HepG2 (cell line): Measurements from ENCODE around the gene OR52E2. TPM values are rescaled to one million over a fixed set of nuclear protein-coding genes. Genes with fewer than 3 reads are reported as not detected.

Experiments used
- ATAC-seq: fragments of 200-7000 bp; cut with Tn5 transposase; 3 replicates; pipeline ENCODE4 v1.9.1; 2020; ENCODE audit warnings: mild to moderate bottlenecking, moderate library complexity
- BruUV-seq: library from RNA; stranded (reverse); fragments of 400-500 nt; replicated peaks from 2 replicates; lab custom pipeline; 2021; lab: Mats Ljungman, UMichigan
- CTCF ChIA-PET: fragments of 300-600 bp; formaldehyde crosslinking; extraction: SDS; loops from one replicate; lab custom pipeline; 2021; ENCODE audit warnings: low total read pairs, inconsistent platforms, low intra/inter-chr PET ratio; lab: Yijun Ruan, JAX
- POLR2A ChIA-PET: fragments of 350-600 bp; sonication (Branson Sonifier 250); formaldehyde crosslinking; loops from one replicate; lab custom pipeline; 2020; ENCODE audit warnings: antibody characterized with exemption, inconsistent platforms; lab: Yijun Ruan, JAX
- DNase-seq: peaks from one replicate; pipeline ENCODE4 v3.0.0-alpha.2; 2015; ENCODE audit warnings: low spot score
- FAIRE-seq: peaks from 3 replicates; lab custom pipeline; 2011; peaks lifted over from hg19 to GRCh38; lab: Jason Lieb, UNC
- H2AFZ ChIP-seq: one replicate; pipeline ENCODE4 v1.6.1; 2011; ENCODE audit warnings: low read length, inconsistent platforms
- H3K27ac ChIP-seq: fragments of 300-600 bp; 3 replicates; pipeline ENCODE4 v1.8.0; 2011; ENCODE audit warnings: mixed run types, mild to moderate bottlenecking, mixed read lengths, low read length, inconsistent platforms; ENCODE audit not compliant: insufficient read depth; ENCODE audit errors: extremely low read length
- H3K27me3 ChIP-seq, 2 experiments: fragments of 200-600 bp in 1 of 2; 2 replicates in 1 of 2; 3 replicates in 1 of 2; pipeline versions ENCODE4 v1.6.0 to v1.8.0; 2011; ENCODE audit warnings: low read length in 2 of 2, mild to moderate bottlenecking in 2 of 2, moderate library complexity in 2 of 2, inconsistent platforms in 1 of 2; ENCODE audit not compliant: insufficient read depth in 2 of 2, control insufficient read depth in 1 of 2
- H3K36me3 ChIP-seq, 2 experiments: fragments of 200-600 bp in 1 of 2; replicated peaks in 1 of 2; 2 replicates in 1 of 2; 3 replicates in 1 of 2; pipeline versions ENCODE4 v1.5.1 to v1.8.0; 2011; ENCODE audit warnings: low read length in 2 of 2, inconsistent platforms in 1 of 2; ENCODE audit not compliant: insufficient read depth in 2 of 2, control insufficient read depth in 1 of 2
- H3K4me1 ChIP-seq: 2 replicates; pipeline ENCODE4 v1.5.1; 2012; ENCODE audit warnings: low read length, inconsistent platforms; ENCODE audit not compliant: insufficient read depth
- H3K4me2 ChIP-seq: 2 replicates; pipeline ENCODE4 v1.6.0; 2011; ENCODE audit warnings: low read depth, low read length, inconsistent platforms
- H3K4me3 ChIP-seq, 3 experiments: fragments of 200-600 bp in 1 of 3; sonication (generic), shearing (Covaris generic) in 1 of 3; replicated peaks in 1 of 3; 2 replicates each; pipeline ENCODE4 v1.5.1; 2011 to 2016; ENCODE audit warnings: low read length in 3 of 3, inconsistent platforms in 2 of 3, low read depth in 2 of 3, mild to moderate bottlenecking in 2 of 3, control low read depth in 1 of 3, mixed read lengths in 1 of 3; ENCODE audit not compliant: insufficient read depth in 1 of 3
- H3K79me2 ChIP-seq: one replicate; pipeline ENCODE4 v1.6.1; 2011; ENCODE audit warnings: low read length, inconsistent platforms; ENCODE audit not compliant: insufficient read depth
- H3K9ac ChIP-seq: 2 replicates; pipeline ENCODE4 v1.6.0; 2011; ENCODE audit warnings: mild to moderate bottlenecking, low read depth, low read length, inconsistent platforms; ENCODE audit not compliant: insufficient read depth
- H3K9me3 ChIP-seq: 2 replicates; pipeline ENCODE4 v1.5.1; 2012; ENCODE audit warnings: mild to moderate bottlenecking, low read length
- H4K20me1 ChIP-seq: 2 replicates; pipeline ENCODE4 v1.6.0; 2011; ENCODE audit warnings: inconsistent platforms, mild to moderate bottlenecking, low read length, moderate library complexity; ENCODE audit not compliant: insufficient read depth
- BATF2 ChIP-seq: sonication (generic); formaldehyde crosslinking; IDR thresholded peaks from 2 replicates; pipeline ENCODE4 v1.8.0; 2022; ENCODE audit warnings: mild to moderate bottlenecking, missing genetic modification reagents, moderate library complexity
- CENPX ChIP-seq: sonication (generic); formaldehyde crosslinking; IDR thresholded peaks from 2 replicates; pipeline ENCODE4 v1.9.0; 2021; ENCODE audit warnings: mild to moderate bottlenecking, missing genetic modification reagents, moderate library complexity
- FOXP1 ChIP-seq, 2 experiments: fragments of 450-650 bp in 1 of 2; IDR thresholded peaks; 2 replicates each; pipeline ENCODE4 v1.6.1; 2017 to 2018; ENCODE audit warnings: antibody characterized with exemption in 1 of 2
- GABPA ChIP-seq, 2 experiments: IDR thresholded peaks; 2 replicates each; pipeline ENCODE4 v1.6.1; 2011 to 2016; ENCODE audit warnings: low read depth in 2 of 2, low read length in 1 of 2, missing biosample characterization in 1 of 2, missing genetic modification characterization in 1 of 2
- GZF1 ChIP-seq: sonication (generic); formaldehyde crosslinking; IDR thresholded peaks from 2 replicates; pipeline ENCODE4 v1.5.1; 2020; ENCODE audit warnings: mild to moderate bottlenecking, missing genetic modification reagents
- HDAC1 ChIP-seq: sonication (generic); formaldehyde crosslinking; IDR thresholded peaks from 2 replicates; pipeline ENCODE4 v1.5.1; 2020; ENCODE audit warnings: mild to moderate bottlenecking, missing genetic modification reagents
- IRF1 ChIP-seq: sonication (generic); formaldehyde crosslinking; IDR thresholded peaks from 2 replicates; pipeline ENCODE4 v1.4.0; 2020; ENCODE audit warnings: low read depth, mild to moderate bottlenecking, missing genetic modification reagents
- MIXL1 ChIP-seq: IDR thresholded peaks from 2 replicates; pipeline ENCODE4 v1.6.1; 2016
- NFKB2 ChIP-seq: sonication (generic); formaldehyde crosslinking; IDR thresholded peaks from 2 replicates; pipeline ENCODE4 v1.4.0; 2020; ENCODE audit warnings: missing genetic modification reagents, borderline replicate concordance
- NFYC ChIP-seq: IDR thresholded peaks from 2 replicates; pipeline ENCODE4 v1.6.1; 2016; ENCODE audit warnings: missing genetic modification reagents, missing compliant biosample characterization
- RFX1 ChIP-seq: fragments of 450-650 bp; IDR thresholded peaks from 2 replicates; pipeline ENCODE4 v1.6.1; 2017
- SMAD1 ChIP-seq: sonication (generic); formaldehyde crosslinking; IDR thresholded peaks from 2 replicates; pipeline ENCODE4 v1.4.0; 2020; ENCODE audit warnings: missing genetic modification reagents, low read depth, mild to moderate bottlenecking, borderline replicate concordance
- ZFP36 ChIP-seq: fragments of 150-350 bp; IDR thresholded peaks from 2 replicates; pipeline ENCODE4 v1.6.1; 2018; ENCODE audit warnings: borderline replicate concordance, low read length, low read depth; ENCODE audit not compliant: partially characterized antibody
- ZNF678 ChIP-seq: sonication (generic); formaldehyde crosslinking; IDR thresholded peaks from 2 replicates; pipeline ENCODE4 v1.4.0; 2020; ENCODE audit warnings: mild to moderate bottlenecking, missing genetic modification reagents
- WGBS: methylation state at CpG from one replicate; pipeline ENCODE4 v1.1.6; 2017; ENCODE audit warnings: low lambda C conversion rate; 5-methylcytosine and 5-hydroxymethylcytosine counted together
- in situ Hi-C: cut with HindIII; loops from 2 replicates; pipeline ENCODE4 v1.10.0; 2017; ENCODE audit warnings: low pct_unique_long_range_greater_than_20kb; ENCODE audit not compliant: extremely low pct_ligation_motif_present
- intact Hi-C: fragments of 100-400 bp; cut with micrococcal nuclease; formaldehyde crosslinking; loops from one replicate; pipeline ENCODE4 v1.10.0; 2022; ENCODE audit not compliant: unreplicated experiment
- polyA plus RNA-seq, 8 experiments: library from polyadenylated mRNA; depleted of rRNA in 3 of 8; stranded (reverse) in 7 of 8; unstranded in 1 of 8; fragments of >200 nt; fragmentation: Illumina TruSeq in 4 of 8; extraction: Trizol in 4 of 8; gene quantifications; 2 replicates each; pipeline versions ENCODE4 v1.2.1 to v1.2.3, GENCODE V29; 2011 to 2016; ENCODE audit warnings: low read depth in 4 of 8, missing spikeins in 1 of 8, mixed read lengths in 1 of 8; ENCODE audit not compliant: insufficient read depth in 1 of 8
- total RNA-seq, 5 experiments: library from RNA; depleted of rRNA; stranded (reverse); fragments of >200 nt; fragmentation: Illumina TruSeq; extraction: Trizol; gene quantifications; 2 replicates each; pipeline ENCODE4 v1.2.3, GENCODE V29; 2016; ENCODE audit warnings: low read depth in 1 of 5
- TF ChIP-seq, protein P1 (sequence below): sonication (generic); formaldehyde crosslinking; IDR thresholded peaks from 2 replicates; pipeline ENCODE4 v1.4.0; 2020; ENCODE audit warnings: missing genetic modification reagents, borderline replicate concordance
- TF ChIP-seq, protein P2 (sequence below): sonication (generic); formaldehyde crosslinking; IDR thresholded peaks from 2 replicates; pipeline ENCODE4 v1.4.0; 2020; ENCODE audit warnings: missing genetic modification reagents

The OR52E2 gene
- total and polyA plus RNA-seq, 2 of the 13 experiments (the other 11 are each of a cell fraction or from before 2014, with no cell fraction given) = not detected

- FAIRE-seq = no peak
- no peaks in the 10 kb centered on the region for H3K79me2 ChIP-seq
Observed at GRCh38 chr11:5042091-5042490, 17.3 kb downstream of the OR52E2 start.

More at GRCh38 chr11:5042091-5042490, 17.3 kb downstream of the OR52E2 start:
- no TSS peak for BruUV-seq
- ATAC-seq (no peak), DNase-seq (no peak)
- intact Hi-C loops (no loop called here), in situ Hi-C loops (no loop called here)
- TF ChIP-seq ZFP36 = no peak
- no peak for TF ChIP-seq IRF1
- TF ChIP-seq, protein P1, sequence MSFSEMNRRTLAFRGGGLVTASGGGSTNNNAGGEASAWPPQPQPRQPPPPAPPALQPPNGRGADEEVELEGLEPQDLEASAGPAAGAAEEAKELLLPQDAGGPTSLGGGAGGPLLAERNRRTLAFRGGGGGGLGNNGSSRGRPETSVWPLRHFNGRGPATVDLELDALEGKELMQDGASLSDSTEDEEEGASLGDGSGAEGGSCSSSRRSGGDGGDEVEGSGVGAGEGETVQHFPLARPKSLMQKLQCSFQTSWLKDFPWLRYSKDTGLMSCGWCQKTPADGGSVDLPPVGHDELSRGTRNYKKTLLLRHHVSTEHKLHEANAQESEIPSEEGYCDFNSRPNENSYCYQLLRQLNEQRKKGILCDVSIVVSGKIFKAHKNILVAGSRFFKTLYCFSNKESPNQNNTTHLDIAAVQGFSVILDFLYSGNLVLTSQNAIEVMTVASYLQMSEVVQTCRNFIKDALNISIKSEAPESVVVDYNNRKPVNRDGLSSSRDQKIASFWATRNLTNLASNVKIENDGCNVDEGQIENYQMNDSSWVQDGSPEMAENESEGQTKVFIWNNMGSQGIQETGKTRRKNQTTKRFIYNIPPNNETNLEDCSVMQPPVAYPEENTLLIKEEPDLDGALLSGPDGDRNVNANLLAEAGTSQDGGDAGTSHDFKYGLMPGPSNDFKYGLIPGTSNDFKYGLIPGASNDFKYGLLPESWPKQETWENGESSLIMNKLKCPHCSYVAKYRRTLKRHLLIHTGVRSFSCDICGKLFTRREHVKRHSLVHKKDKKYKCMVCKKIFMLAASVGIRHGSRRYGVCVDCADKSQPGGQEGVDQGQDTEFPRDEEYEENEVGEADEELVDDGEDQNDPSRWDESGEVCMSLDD (CRISPR knock-in tag) = no peak
- TF ChIP-seq GZF1 = no peak
- TF ChIP-seq NFYC = no peak
- TF ChIP-seq ZNF678 (CRISPR knock-in tag) = no peak
- TF ChIP-seq RFX1 = no peak
- TF ChIP-seq CENPX = no peak
- TF ChIP-seq MIXL1 (CRISPR knock-in tag) = no peak
- no peak for TF ChIP-seq HDAC1 (CRISPR knock-in tag)
- TF ChIP-seq, protein P2, sequence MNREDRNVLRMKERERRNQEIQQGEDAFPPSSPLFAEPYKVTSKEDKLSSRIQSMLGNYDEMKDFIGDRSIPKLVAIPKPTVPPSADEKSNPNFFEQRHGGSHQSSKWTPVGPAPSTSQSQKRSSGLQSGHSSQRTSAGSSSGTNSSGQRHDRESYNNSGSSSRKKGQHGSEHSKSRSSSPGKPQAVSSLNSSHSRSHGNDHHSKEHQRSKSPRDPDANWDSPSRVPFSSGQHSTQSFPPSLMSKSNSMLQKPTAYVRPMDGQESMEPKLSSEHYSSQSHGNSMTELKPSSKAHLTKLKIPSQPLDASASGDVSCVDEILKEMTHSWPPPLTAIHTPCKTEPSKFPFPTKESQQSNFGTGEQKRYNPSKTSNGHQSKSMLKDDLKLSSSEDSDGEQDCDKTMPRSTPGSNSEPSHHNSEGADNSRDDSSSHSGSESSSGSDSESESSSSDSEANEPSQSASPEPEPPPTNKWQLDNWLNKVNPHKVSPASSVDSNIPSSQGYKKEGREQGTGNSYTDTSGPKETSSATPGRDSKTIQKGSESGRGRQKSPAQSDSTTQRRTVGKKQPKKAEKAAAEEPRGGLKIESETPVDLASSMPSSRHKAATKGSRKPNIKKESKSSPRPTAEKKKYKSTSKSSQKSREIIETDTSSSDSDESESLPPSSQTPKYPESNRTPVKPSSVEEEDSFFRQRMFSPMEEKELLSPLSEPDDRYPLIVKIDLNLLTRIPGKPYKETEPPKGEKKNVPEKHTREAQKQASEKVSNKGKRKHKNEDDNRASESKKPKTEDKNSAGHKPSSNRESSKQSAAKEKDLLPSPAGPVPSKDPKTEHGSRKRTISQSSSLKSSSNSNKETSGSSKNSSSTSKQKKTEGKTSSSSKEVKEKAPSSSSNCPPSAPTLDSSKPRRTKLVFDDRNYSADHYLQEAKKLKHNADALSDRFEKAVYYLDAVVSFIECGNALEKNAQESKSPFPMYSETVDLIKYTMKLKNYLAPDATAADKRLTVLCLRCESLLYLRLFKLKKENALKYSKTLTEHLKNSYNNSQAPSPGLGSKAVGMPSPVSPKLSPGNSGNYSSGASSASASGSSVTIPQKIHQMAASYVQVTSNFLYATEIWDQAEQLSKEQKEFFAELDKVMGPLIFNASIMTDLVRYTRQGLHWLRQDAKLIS (CRISPR knock-in tag) = no peak
- TF ChIP-seq GABPA (IDR thresholded peaks at IDR 0.05; ENCODE audit: low read depth, low read length) = no peak
- no peak for TF ChIP-seq GABPA (CRISPR knock-in tag; IDR thresholded peaks at IDR 0.05; ENCODE audit: low read depth)
- TF ChIP-seq FOXP1 (IDR thresholded peaks at IDR 0.05) = no peak
- no peak for TF ChIP-seq FOXP1 (CRISPR knock-in tag; IDR thresholded peaks at IDR 0.05)
- no peak for TF ChIP-seq SMAD1 (CRISPR knock-in tag)
- TF ChIP-seq BATF2 (CRISPR knock-in tag) = no peak
- no peak for TF ChIP-seq NFKB2 (CRISPR knock-in tag)
- Histone ChIP-seq H3K4me2 (no peak overlapping the region), H2AFZ (no peak overlapping the region), H3K36me3 (no peaks in the 10 kb centered on the region), H4K20me1 (no peaks in the 10 kb centered on the region), H3K9me3 (no peaks in the 10 kb centered on the region), H3K27me3 (no peaks in the 10 kb centered on the region), H3K9ac (no peak overlapping the region), H3K4me1 (no peaks in the 10 kb centered on the region), H3K4me3 (no peak overlapping the region), H3K27ac (no peak overlapping the region)
- ChIA-PET CTCF (no interaction called here), POLR2A (no interaction called here)
- WGBS = 4% methylated on average over 3 of the region's 3 CpGs
